Renal cortical epithelial cell (primary cell): ENCODE data around the gene SPSB3. TPM values are rescaled to one million over a fixed set of nuclear protein-coding genes. Genes with fewer than 3 reads are reported as not detected.

Experiments
- DNase-seq: peaks from one replicate; pipeline ENCODE4 v3.0.0-alpha.2; 2011; ENCODE audit warnings: low read depth
- total RNA-seq: library from RNA; depleted of rRNA; stranded (reverse); fragments of >200 nt; gene quantifications from 2 replicates; pipeline ENCODE4 v1.2.3, GENCODE V29; 2014

SPSB3 gene
- total RNA-seq, 1 donor from 2014 or later = 53.2 TPM

DNA sequence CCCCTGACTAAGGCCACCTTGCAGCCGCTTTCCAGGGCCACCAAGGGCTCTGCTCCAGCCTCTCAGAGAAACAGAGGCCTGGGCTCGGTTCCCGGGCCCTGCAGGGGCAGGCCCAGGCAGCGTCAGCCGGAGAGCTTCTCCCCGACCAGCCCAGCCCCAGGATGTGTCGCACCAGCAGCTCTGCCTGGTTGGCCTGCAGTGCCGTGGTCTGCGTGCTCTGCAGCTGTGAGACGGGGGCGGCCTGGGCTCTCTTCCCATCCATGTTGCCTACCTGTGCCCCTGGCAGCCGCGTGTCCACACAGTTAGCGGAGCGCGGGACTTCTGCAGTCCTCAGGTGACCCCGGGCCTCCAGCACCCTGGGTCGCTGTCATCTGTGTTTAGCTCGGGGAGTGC lies 6.3 kb upstream of the SPSB3 start:
- no peak for DNase-seq

DNA sequence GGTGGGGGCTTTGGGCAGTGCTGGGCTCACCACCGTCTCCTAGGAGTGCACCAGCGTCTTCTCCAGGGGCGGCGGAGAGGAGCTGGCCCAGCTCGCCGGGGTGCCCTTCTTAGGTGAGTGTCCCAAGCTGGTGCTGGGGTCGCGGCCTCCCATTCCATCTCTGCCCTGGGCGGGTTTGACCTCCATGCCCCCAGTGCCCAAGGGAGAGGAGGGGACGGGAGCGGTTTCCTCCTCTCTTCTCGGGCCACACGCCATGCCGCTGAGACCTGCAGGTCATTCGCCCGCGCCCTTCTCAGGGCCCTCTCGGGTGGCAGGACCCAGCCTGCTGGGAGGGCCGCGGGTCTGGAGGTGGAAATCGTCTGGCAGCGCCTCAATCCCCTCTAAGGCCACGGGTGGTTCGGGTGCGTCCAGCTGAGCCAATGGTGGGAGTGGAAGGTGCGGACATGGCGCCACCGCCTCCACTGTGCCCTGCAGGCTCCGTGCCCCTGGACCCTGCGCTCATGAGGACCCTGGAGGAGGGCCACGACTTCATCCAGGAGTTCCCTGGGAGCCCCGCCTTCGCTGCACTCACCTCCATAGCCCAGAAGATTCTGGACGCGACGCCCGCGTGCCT lies 5.8 kb upstream of the SPSB3 start:
- no peak for DNase-seq

DNA sequence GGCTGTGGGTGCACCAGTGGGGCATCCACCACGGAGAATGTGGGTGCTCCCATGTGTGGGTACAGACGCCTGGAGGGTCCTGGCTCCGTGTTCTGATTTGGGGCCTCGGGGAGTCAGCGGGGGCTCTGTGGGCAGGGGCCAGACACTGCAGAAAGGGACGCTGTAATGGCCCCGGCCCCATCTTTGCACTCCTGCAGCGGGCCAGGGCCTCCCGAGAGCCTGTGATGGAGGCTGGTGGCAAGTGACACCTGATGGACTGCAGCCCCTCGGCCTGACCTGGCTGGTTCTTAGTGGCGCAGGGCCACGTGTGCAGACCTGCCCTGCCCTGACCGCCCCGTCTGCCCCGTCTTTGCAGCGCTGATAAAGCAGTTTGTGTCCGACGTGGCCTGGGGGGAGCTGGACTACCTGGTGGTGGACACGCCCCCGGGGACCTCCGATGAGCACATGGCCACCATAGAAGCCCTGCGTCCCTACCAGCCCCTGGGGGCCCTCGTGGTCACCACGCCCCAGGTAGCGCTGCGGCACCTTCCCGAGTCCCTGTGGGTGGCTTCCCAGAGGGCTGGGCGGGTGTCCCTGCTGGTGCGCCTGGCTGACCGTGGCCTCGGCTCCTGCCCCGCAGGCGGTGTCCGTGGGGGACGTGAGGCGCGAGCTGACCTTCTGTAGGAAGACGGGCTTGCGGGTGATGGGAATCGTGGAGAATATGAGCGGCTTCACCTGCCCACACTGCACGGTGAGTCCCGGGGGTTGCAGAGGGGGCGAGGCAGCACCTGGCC lies 5.1 kb upstream of the SPSB3 start:
- no peak for DNase-seq

DNA sequence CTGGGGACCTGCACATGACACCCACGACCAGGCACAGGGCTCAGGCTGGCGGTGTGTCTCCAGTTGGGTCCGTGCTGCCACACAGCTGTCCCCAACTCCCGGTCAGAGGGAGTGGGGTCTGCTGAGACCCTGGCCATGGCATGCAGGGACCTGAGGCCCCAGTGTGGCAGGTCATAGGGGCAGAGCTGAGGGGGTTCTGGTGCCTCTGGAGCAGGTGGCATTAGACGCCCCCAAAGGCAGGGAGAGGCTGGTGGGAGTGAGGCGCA lies 4.6 kb upstream of the SPSB3 start:
- no peak for DNase-seq

DNA sequence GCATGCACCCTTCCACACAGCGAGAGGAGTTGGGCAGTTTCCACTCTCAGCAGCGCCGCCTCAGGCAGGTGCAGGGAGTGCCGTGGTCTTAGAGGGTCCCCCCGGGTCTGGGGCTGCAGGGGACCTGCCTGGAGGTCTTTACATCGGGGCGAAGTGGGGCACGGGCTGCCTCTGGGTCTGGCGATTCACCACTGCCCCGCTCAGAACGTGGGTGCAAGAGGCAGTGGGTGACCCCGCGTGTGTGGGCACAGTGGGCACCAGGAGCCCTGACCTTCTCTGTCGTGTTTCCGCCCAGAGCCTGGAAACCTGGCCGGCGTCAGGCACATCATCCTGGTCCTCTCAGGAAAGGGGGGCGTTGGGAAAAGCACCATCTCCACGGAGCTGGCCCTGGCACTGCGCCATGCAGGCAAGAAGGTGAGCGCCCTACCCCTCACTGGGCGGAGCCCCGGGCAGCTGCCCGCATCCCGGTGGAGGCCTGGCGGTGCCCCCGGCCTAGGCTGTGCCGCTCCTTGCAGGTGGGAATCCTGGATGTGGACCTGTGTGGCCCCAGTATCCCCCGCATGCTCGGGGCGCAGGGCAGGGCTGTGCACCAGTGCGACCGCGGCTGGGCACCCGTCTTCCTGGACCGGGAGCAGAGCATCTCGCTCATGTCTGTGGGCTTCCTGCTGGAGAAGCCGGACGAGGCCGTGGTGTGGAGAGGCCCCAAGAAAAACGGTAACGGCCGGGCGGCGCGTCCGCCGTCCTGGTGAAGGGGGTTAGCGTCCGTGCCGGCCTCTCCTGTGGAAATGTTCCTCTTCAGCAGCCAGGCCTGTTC lies 4.1 kb upstream of the SPSB3 start:
- DNase-seq = no peak

DNA sequence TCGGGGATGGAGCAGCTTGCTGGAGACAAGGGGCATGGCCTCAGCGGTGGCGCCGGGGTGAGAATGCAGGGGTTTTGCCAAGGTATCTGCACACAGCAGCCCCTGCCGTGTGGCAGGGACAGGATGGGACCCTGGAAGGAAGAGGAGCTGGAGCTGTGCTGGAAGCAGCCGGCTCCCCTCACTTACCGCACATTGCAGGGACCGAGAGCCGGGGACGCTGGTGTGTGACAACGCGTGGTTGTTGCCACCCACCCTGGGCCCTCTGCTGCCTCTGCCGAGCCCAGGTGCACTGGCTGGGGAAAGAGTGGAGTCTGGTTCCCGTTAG lies 3.4 kb upstream of the SPSB3 start:
- DNase-seq = no peak

DNA sequence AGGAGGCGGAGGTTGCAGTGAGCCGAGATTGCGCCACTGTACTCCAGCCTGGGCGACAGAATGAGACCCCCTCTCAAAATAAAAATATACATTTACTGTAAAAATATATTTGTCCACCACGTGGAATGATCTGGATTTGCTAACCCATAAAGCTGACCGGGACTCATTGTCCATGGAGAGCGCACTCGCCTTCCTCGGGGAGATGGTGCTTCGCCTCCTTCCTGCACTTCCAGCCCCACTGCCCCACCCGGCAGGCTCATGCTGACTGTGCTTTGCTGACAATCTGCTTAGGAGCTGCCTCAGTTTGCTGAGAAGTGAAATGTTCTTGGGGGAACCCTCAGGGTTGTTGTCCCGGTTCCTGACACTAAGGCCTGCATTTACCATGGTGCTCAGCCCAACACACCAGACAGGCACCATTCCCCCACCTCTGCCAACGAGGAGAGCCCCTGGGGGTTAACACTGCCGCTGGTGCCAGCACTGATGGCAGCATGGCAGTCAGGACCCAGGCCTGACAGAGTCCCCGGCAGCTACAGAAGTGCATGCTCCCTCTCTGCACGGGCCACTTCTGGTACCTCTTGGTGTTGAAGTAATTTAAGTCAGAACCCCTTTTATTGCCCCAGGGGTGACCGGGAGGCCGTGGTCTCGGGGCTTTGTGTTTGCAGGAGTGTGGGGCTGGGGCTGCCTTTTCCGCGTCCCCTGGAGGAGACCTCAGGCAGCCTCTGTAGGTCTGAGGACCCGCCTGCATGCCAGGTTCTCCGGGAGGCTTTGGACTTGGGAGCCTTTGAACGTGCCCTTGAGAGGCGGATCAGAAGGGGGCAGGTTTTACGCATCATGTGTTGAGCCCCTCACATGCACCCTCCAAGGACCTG lies 2.8 kb upstream of the SPSB3 start:
- DNase-seq = no peak

DNA sequence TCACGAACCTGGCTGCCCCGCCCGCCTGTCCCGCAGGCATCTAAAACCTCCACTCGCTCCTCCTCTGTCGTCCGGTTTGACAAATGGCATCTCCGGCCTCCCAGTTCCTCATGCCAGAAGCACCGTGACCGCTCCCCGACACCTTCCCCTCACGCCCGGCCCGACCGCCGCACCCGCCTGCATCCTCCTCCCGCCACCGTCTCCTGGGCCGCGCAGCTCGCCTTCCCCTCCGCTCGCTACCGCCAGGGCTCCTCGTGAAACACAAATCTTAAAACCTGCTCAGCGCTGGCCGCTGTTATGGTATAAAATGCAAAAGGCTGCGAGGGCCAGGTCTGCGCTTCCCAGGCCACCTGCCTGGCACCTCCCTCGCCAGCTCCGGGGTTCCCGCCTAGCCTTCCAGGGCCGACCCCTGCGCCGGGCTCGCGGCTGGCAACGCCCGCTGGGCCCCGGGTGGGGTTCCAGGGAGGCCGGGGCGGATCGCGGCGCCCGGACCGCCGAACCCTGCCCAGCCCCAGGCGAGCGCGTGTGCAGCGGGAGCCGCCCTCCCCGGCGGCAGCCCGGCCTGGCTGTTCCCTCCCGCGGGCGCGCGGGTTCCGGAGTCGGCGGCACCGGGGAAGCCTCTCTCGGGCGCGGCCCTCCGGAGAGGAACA lies 488 bp downstream of the SPSB3 start:
- DNase-seq = peak; percentile 21

DNA sequence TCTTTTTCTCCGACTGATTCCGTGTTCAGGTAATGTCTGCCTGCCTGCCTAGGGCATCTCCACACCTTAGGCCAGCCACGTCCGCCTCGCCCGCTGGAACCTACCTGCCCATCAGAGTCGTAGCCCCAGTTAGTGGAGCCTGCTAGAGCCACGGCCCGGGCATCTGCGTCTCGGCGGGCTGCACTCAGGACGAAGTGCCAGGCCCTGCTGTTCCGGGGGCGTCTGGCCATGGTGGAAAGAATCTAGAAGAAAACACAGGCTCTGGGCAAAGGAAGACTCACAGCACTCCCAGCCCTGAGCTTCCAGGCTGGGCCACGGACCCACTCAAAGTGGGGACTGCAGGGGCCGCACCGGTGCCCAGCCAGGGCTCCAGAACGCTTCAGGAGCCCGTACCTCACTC lies 1.1 kb downstream of the SPSB3 start:
- DNase-seq = no peak

DNA sequence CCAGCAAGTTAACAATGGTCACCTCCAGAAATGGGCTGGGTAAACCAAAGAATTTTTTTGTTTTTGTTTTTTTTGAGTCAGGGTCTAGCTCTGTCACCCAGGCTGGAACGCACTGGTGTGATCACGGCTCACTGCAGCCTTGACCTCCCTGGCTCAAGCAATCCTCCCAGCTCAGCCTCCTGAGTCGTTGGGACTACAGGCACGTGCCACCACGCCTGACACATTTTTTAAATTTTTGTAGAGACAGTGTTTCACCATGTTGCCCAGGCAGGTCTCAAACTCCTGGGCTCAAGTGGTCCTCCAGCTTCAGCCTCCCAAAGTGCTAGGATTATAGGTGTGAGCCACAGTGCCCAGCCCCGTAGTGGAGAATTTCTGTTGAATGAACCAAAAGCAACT lies 1.7 kb downstream of the SPSB3 start:
- DNase-seq = no peak

DNA sequence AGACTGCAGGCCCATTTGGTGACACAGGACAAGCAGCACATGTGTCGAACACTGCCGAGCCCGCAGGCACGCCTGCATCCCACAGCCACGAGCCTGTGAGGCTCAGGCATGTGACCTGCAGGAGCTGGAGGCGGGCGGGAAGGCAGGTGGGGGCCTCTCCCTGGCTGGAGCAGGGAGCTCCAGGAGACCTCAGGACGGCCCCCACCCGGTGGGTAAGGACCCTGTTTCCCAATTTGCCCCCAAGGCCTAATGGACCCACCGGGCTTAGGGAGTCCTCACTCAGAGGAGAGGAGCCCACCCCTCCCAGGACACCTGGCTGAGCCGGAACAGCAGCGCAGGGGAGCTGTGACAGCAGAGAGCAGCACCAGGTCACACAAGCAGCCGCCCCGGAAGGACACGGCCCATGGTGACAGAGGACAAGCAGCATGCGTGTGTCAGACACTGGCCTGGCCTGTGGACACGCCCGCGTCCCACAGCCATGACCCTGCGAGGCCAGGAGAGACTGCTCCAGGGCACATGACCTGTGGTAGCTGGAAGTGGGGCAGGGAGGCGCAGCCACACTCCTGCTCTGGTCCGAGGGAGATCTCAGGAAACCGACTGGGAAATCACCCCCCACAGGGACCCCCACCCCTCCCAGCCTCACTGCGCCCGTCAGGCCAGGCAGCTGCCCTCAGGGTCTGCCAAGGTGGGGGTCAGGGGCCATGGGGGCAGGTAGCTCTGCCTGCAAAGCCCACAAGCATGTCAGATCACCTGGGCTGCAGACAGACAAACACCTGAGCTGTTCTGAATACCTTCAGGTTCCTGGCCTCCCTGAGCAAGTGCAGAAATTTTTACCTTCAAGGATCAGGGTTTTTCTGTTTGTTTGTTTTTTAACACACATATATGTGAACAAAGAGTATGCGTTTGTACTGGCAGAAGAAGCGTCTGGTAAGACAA lies 2.4 kb downstream of the SPSB3 start:
- DNase-seq = no peak

DNA sequence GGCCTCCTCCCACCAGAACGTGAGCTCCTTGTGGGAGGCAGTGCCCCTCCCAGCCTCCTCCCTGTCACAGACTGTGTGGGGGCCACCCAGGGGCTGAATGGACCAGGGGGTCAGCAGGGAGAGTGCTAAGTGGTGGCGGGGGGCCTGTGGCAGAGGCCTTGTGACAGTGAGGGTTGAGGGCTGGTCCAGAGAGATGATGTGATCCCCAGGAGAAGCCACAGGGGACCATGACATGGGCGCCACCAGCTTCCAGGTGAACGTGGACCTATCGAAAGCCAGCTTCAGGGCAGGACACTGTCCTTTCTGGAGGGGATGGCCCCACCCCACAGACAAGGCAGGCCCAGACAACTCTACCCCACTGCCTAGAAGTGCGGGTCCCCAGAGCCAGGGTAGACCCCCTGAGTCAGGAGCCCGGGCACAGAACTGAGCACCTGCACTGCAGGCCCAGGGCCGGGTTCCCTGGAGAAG lies 3.1 kb downstream of the SPSB3 start:
- no peak for DNase-seq

DNA sequence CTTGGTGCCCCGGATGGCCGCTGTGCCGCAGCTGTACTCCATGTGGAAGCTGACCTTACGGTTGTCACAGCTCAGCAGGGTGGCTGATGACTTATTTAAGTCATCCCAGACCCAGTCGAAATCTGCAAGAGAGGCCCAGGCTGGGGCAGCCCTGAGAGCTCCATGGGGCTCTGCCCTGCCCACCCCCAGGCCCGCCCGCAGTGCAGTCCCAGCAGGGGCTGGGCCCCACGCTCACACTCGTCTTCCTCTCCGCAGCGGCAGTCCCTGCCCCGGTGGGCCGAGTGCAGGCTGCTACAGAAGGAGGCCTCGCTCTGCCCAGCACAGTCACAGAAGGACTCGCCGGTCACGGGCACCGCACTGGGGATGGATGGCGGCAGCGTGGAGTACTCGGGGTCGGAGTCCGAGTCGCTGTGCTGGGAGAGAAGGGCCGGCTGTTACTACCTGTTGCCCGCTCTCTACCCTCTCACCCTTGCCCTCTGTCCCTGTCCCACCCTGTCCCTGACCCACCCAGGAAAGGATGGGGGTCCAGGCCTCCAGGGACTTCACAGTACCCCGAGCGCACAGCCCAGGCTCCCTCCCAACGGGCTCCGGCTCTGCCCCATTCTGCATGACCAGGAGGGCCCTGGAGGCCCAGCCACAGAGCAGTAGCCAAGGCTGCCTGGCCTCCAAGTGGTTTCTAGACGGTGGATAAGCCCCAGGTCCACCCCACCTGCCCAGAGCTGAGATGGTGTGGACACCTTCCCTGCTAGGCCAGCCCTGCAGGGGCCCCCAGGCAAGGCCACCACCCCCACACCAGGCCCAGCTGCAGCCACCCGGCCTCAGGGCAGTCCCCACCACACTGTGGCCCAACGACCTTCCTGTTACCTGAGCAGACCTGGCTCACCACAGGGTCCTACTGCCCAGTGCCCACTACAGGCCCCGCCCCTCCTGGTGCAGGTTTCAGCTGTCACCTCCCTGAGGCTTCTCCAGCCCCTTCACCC lies 3.9 kb downstream of the SPSB3 start:
- no peak for DNase-seq

DNA sequence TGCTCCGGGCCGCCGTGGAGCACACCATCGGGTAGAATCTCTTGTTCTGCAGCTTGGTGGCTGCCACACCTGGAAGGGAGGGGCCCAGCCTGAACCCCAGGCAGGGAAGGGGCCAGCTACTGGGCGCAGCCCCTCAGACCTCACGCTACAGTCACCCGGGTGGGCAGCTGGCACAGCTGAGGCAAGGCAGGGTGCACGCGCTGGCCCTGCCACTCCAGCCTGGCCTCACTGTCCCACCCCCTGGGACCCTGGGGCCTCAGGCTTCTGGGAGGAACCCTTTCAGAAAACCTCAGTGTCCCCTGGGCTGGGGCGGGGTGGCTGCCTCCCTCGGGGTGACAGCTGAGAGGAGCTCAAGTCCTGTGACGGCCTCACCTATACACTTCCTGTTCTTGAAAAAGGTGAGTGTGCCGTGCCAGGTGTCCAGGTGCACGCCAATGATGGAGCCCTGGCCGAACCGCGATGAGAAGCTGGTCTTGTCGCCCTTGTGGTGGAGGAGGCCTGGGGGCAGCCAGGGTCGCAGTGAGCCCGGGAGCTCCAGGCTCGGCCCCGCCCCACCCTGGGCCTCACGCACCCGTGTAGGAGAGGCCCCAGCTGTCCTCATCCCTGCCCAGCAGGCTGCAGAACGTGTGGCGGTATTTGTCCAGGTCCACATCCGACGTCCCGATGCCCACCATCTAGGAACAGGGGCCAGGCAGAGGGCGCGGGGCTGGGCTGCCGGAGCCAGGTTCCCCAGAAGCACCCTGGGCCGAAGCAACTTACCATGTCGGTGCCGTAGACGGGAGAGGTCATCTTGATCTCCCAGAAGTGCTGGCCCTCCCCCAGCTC lies 4.8 kb downstream of the SPSB3 start:
- no peak for DNase-seq

DNA sequence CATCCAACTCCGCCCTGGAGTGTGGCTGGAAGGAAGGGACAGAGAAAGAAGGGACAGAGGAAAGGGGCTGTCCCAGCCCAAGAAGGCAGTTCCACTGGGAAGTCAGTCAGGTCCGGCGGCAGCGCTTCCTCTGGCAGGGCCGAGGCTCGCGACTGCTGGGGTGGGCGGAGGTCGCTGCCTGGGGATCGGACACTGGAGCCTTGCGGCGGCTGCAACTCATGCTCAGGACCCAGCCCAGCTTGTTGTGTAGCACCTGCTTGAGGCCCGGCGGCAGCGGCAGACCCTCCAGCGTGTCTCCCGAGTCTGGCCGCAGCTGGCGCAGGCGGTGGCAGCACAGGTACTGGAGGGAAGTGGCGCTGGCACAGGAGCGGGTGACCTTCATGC lies 5.4 kb downstream of the SPSB3 start:
- DNase-seq = no peak

DNA sequence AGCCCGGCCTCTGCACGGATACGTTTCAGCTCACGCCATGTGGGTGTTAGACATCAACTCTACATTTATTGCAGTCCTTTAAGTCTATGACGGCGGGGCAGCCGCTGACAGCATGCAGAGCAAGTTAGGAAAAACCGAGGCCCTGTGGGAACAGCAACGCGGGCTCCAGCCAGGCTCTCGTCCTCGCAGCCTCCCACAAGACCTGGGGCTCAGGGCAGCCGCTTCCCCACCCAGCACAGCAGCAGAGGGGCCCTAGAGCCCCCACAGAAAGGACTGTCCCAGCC lies 5.8 kb downstream of the SPSB3 start:
- DNase-seq = no peak

DNA sequence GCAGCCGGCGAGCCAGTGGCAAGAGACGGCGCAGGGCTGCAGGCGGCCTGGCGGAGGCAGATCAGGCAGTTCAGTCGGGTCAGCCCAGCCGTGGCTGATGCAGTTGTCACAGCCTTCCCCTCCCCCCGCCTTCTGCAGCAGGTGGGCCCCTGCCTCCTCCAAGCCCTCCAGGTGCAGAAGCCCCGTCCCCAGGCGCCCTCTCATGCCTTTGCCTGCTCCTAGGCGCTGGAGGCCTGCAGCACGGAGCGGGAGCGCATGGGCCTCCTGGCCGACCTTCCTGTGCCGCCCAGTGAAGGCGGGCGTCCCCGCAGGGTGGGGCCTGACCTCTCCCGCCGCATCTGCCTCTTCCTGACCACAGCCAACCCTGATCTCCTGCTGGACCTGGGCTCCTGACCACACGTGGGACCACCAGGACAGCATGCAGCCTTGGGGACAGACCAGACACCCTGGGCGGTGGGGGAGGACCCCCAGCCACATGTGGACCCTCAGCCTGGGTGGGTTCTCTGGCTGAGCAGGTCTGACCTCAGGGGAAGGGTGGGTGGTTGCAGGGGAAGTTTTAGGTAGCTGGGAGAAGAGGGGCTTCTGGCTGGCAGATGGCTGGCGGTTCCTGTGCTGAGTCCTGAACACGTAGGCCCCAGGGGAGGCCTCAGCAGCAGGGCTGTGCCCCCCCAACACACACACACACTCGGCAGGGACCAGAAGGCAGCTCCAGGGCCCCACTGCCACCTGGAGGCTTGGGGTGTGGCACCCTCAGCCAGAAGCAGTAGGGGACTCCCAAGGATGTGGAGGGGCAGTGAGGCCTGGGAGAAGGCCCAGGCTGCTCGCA lies 6.3 kb downstream of the SPSB3 start:
- DNase-seq = no peak
